ENCODE measurements around the gene ZNF598.

GRCh38 chr16:1974157-1975070, 35.2 kb downstream of the ZNF598 start:
- TF ChIP-seq CTCF (IDR thresholded peaks at IDR 0.05): no peak
- no peak for TF ChIP-seq POLR2A (IDR thresholded peaks at IDR 0.05)
